SK-N-MC (cell line): ENCODE measurements around the gene INPP4B.
"Not testable (repeated sequence)": the region's sequence is repeated elsewhere in the genome, so short reads cannot be mapped to it uniquely, and the experiment has no call there.

Experiments used
- DNase-seq: peaks from one replicate; pipeline ENCODE4 v3.0.0-alpha.2; 2011; ENCODE audit warnings: low read depth, low spot score
- H3K27ac ChIP-seq: fragments of 200-600 bp; sonication (generic); 2 replicates; pipeline ENCODE4 v1.5.1; 2016; ENCODE audit warnings: mixed run types
- H3K36me3 ChIP-seq: fragments of 200-600 bp; sonication (generic); 2 replicates; pipeline ENCODE4 v1.6.1; 2017; ENCODE audit warnings: antibody characterized with exemption, low read length, mixed read lengths; ENCODE audit not compliant: insufficient read depth
- H3K4me3 ChIP-seq: fragments of 200-600 bp; sonication (generic); 2 replicates; pipeline ENCODE4 v1.5.1; 2016
- H3K9ac ChIP-seq: fragments of 200-600 bp; sonication (generic); 2 replicates; pipeline ENCODE4 v1.8.0; 2017; ENCODE audit warnings: mixed run types, mixed read lengths; ENCODE audit not compliant: insufficient read length
- H3K9me3 ChIP-seq: fragments of 200-600 bp; sonication (generic); 2 replicates; pipeline ENCODE4 v1.6.1; 2017; ENCODE audit warnings: low read depth, mild to moderate bottlenecking, antibody characterized with exemption, low read length, moderate library complexity, mixed read lengths
- EZH2 ChIP-seq: fragments of 200-600 bp; sonication (generic); IDR thresholded peaks from one replicate; pipeline ENCODE4 v1.6.1; 2017; ENCODE audit warnings: antibody characterized with exemption
- FOXP2 ChIP-seq: optimal IDR thresholded peaks from 2 replicates; pipeline ENCODE3; 2011; ENCODE audit warnings: mild to moderate bottlenecking, moderate library complexity; ENCODE audit not compliant: insufficient read depth; ENCODE audit errors: extremely low read length, control extremely low read depth
- POLR2AphosphoS5 ChIP-seq: IDR thresholded peaks from 2 replicates; pipeline ENCODE4 v1.6.1; 2012; ENCODE audit warnings: mild to moderate bottlenecking, low read depth, low read length, borderline replicate concordance

INPP4B gene

GRCh38 chr4:142660728-142661127 is 185.4 kb downstream of the INPP4B start:
- Histone ChIP-seq H3K9ac (no peak overlapping the region), H3K4me3 (no peak overlapping the region), H3K9me3 (no peaks in the 10 kb centered on the region), H3K36me3 (no peaks in the 10 kb centered on the region), H3K27ac (no peak overlapping the region)
- no peak for DNase-seq
- TF ChIP-seq FOXP2, result no peak
- no peak for TF ChIP-seq EZH2
- TF ChIP-seq POLR2AphosphoS5, result no peak

DNA sequence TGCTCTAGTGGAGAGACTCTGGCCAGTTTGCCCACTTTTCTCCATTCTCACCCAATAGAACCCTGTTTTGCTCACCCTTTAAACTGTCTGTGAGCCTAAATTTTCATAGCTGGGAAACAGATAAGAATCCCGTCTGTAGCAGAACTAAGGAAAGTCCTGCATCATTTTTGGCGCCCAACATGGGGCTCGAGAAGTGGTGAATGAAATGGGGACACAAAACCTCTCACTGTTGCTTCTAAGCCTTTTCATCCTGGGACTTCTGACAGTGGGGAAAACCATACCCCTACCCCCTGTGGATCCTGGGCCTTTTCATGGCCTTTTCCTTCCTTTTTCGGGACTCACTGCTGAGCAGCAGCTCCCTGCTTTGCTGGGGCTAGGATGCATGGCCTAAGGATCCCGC is 189.9 kb downstream of the INPP4B start:
- H3K4me3 ChIP-seq, result no peak overlapping the region
- DNase-seq, result no peak

GRCh38 chr4:142648378-142648777 is 197.7 kb downstream of the INPP4B start:
- Histone ChIP-seq H3K4me3 (no peak overlapping the region), H3K27ac (no peak overlapping the region), H3K9me3 (no peaks in the 10 kb centered on the region), H3K9ac (no peak overlapping the region), H3K36me3 (no peaks in the 10 kb centered on the region)
- no peak for DNase-seq
- TF ChIP-seq POLR2AphosphoS5 (no peak), FOXP2 (no peak), EZH2 (no peak)

More for the DNA sequence above, 189.9 kb downstream of the INPP4B start:
- Histone ChIP-seq H3K36me3 (no peaks in the 10 kb centered on the region), H3K9me3 (peaks cover 5% of the 10 kb centered on the region; the same call in 1 of the 2 replicates), H3K27ac (no peak overlapping the region), H3K9ac (no peak overlapping the region)
- TF ChIP-seq POLR2AphosphoS5 (no peak), EZH2 (no peak), FOXP2 (no peak)

GRCh38 chr4:142645475-142646108 is 200.5 kb downstream of the INPP4B start:
- Histone ChIP-seq H3K4me3 (no peak overlapping the region), H3K36me3 (no peaks in the 10 kb centered on the region), H3K9me3 (no peaks in the 10 kb centered on the region), H3K9ac (no peak overlapping the region), H3K27ac (no peak overlapping the region)
- no peak for DNase-seq
- TF ChIP-seq FOXP2, result no peak

DNA sequence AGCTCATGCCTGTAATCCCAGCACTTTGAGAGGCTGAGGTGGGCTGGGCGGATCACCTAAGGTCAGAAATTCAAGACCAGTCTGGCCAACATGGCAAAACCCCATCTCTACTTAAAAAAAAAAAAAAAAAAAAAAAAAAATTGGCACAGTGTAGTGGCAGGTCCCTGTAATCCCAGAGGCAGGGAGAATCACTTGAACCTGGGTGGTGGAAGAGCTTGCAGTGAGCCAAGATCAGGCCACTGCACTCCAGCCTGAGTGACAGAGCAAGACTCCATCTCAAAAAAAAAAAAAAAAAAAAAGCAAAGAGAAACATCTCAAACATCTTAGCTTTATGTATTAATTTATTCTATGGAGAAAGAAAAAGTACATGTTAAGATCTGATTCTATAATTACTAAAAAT is 201.5 kb downstream of the INPP4B start:
- not testable (repeated sequence) for H3K36me3 ChIP-seq, H3K9me3 ChIP-seq, H3K4me3 ChIP-seq, H3K27ac ChIP-seq, DNase-seq, H3K9ac ChIP-seq

DNA sequence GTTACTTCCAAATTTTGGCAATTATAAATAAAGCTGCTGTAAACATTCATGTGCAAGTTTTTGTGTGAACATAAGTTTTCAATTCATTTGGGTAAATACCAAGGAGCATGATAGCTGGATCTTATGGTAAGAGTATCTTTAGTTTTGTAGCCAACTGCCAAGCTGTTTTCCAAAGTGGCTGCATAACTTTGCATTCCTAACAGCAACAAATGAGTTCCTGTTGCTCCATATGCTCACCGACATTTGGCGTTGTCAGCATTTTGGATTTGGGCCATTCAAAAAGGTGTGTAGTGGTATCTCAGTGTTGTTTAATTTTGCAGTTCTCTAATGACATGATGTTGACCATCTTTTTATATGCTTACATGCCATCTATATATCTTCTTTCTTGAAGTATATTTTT is 208.5 kb downstream of the INPP4B start:
- no peak for DNase-seq
- H3K27ac ChIP-seq, result no peak overlapping the region

DNA sequence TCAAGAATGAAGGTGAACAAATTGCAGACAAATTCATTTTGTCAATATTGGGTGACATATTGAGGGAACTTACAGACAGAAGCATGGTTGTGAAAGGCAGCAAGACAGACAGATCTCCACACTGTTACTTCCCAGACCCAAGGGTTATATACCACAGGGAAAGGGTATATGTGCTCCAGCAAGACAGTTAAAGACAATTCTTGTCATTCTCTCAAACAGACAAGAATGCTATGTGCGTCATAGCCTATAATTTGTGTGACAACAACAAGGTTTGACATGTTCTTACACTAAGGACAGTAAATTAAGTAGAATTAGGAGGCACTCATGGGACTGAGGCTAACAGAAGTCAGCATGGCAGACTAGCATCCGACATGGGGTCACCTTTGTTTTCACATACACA is 214.3 kb downstream of the INPP4B start:
- no peaks in the 10 kb centered on the region for H3K36me3 ChIP-seq
- DNase-seq, result no peak
- H3K27ac ChIP-seq, result no peak overlapping the region
- no peak for TF ChIP-seq FOXP2
- TF ChIP-seq EZH2, result no peak
- TF ChIP-seq POLR2AphosphoS5, result no peak
- H3K9ac ChIP-seq, result no peak overlapping the region
- H3K9me3 ChIP-seq, result no peaks in the 10 kb centered on the region
- H3K4me3 ChIP-seq, result no peak overlapping the region

More for the DNA sequence above, 208.5 kb downstream of the INPP4B start:
- Histone ChIP-seq H3K4me3 (no peak overlapping the region), H3K9ac (no peak overlapping the region), H3K36me3 (no peaks in the 10 kb centered on the region), H3K9me3 (no peaks in the 10 kb centered on the region)
- TF ChIP-seq POLR2AphosphoS5, result no peak
- no peak for TF ChIP-seq FOXP2
- no peak for TF ChIP-seq EZH2

DNA sequence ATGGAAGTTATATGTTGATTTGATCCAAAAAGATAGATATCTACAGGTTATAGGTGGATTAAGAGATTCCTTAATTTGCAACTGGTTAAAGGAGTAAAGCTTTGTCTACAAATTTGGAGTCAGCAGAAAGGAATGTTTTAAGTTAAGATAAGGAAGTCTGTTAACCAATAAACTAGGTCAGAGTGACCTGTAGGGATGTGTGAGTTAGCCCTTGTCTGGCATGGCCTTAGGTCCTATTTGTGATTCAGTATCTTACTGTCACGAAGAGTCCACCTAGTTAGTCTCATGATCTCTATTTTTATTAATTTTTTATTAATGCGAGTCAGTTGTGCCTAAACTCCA is 230.8 kb downstream of the INPP4B start:
- no peaks in the 10 kb centered on the region for H3K36me3 ChIP-seq
- DNase-seq, result no peak
- no peak overlapping the region for H3K9ac ChIP-seq
- no peak overlapping the region for H3K27ac ChIP-seq
- no peak overlapping the region for H3K4me3 ChIP-seq
- H3K9me3 ChIP-seq, result no peaks in the 10 kb centered on the region
- no peak for TF ChIP-seq FOXP2

- H3K27ac ChIP-seq, result no peak overlapping the region
- no peak overlapping the region for H3K4me3 ChIP-seq
- no peak for TF ChIP-seq EZH2
- no peak for TF ChIP-seq POLR2AphosphoS5
- no peak for TF ChIP-seq FOXP2
- DNase-seq, result no peak
- no peak overlapping the region for H3K9ac ChIP-seq
- H3K36me3 ChIP-seq, result no peaks in the 10 kb centered on the region
- H3K9me3 ChIP-seq, result no peaks in the 10 kb centered on the region
These were observed 231.3 kb downstream of the INPP4B start for GRCh38 chr4:142614621-142615323.
